ENCODE data around the gene TCP10L. TPM values are rescaled to one million over a fixed set of nuclear protein-coding genes. Genes with fewer than 3 reads are reported as not detected.
"Not testable (repeated sequence)": the region's sequence is repeated elsewhere in the genome, so short reads cannot be mapped to it uniquely, and the experiment has no call there.

Gene TCP10L
- total RNA-seq, 1 experiment from 2014 or later, result 1.2 TPM

DNA sequence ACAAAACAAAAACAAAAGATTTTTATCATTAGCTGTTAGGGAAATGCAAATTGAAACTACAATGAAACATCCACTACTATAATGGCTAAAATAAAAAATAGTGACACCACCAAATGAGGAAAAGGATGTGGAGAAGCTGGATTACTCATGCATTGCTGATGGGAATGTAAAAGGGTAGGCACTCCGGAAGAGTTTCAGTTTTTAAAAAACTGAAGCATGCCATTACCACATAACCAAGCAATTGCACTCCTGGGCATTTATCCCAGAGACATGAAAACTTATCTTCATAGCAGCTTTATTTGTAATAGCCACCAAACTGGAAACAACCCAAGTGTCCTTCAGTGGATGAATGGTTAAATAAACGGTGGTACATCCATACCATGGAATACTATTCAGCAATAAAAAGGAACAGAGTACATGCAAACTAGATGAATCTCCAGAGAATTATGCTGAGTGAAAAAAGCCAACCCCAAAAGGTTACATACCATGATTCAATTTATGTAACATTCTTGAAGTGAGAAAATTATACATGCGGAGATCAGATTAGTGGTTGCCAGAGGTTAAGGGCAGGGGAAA lies 41.4 kb upstream of the TCP10L start:
- no peak for DNase-seq (ENCODE audit: low spot score)
- POLR2A ChIA-PET, result no interaction called here
- CTCF ChIA-PET, result interaction anchor here (0.8 kb wide), 1 partner anchor 26 kb away, joined by 3 read pairs; no protein-coding TSS in a partner anchor
- no peak overlapping the region for H3K4me3 Mint-ChIP-seq
- no peak overlapping the region for H3K27ac Mint-ChIP-seq
- no peak for ATAC-seq
- TF ChIP-seq ZNF219 (CRISPR knock-in tag; IDR thresholded peaks at IDR 0.05; ENCODE audit: borderline replicate concordance), result no peak
- TF ChIP-seq FOXP1 (CRISPR knock-in tag; IDR thresholded peaks at IDR 0.05; ENCODE audit: borderline replicate concordance), result no peak
- TF ChIP-seq TP53 (CRISPR knock-in tag; IDR thresholded peaks at IDR 0.05), result no peak
- no peak for TF ChIP-seq FOXJ3 (CRISPR knock-in tag; IDR thresholded peaks at IDR 0.05; ENCODE audit: borderline replicate concordance)
- TF ChIP-seq, protein P1, sequence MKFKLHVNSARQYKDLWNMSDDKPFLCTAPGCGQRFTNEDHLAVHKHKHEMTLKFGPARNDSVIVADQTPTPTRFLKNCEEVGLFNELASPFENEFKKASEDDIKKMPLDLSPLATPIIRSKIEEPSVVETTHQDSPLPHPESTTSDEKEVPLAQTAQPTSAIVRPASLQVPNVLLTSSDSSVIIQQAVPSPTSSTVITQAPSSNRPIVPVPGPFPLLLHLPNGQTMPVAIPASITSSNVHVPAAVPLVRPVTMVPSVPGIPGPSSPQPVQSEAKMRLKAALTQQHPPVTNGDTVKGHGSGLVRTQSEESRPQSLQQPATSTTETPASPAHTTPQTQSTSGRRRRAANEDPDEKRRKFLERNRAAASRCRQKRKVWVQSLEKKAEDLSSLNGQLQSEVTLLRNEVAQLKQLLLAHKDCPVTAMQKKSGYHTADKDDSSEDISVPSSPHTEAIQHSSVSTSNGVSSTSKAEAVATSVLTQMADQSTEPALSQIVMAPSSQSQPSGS (CRISPR knock-in tag; IDR thresholded peaks at IDR 0.05; ENCODE audit: borderline replicate concordance, low read depth), result no peak
- no peak for TF ChIP-seq NR3C1 (CRISPR knock-in tag; conservative IDR thresholded peaks at IDR 0.05; ENCODE audit: low read depth)
- no peak for TF ChIP-seq ZNF232 (CRISPR knock-in tag; IDR thresholded peaks at IDR 0.05)
- no peak for TF ChIP-seq MXD4 (CRISPR knock-in tag; IDR thresholded peaks at IDR 0.05; ENCODE audit: borderline replicate concordance)
- no peak for TF ChIP-seq NR2C2 (CRISPR knock-in tag; IDR thresholded peaks at IDR 0.05)
- TF ChIP-seq, protein P2, sequence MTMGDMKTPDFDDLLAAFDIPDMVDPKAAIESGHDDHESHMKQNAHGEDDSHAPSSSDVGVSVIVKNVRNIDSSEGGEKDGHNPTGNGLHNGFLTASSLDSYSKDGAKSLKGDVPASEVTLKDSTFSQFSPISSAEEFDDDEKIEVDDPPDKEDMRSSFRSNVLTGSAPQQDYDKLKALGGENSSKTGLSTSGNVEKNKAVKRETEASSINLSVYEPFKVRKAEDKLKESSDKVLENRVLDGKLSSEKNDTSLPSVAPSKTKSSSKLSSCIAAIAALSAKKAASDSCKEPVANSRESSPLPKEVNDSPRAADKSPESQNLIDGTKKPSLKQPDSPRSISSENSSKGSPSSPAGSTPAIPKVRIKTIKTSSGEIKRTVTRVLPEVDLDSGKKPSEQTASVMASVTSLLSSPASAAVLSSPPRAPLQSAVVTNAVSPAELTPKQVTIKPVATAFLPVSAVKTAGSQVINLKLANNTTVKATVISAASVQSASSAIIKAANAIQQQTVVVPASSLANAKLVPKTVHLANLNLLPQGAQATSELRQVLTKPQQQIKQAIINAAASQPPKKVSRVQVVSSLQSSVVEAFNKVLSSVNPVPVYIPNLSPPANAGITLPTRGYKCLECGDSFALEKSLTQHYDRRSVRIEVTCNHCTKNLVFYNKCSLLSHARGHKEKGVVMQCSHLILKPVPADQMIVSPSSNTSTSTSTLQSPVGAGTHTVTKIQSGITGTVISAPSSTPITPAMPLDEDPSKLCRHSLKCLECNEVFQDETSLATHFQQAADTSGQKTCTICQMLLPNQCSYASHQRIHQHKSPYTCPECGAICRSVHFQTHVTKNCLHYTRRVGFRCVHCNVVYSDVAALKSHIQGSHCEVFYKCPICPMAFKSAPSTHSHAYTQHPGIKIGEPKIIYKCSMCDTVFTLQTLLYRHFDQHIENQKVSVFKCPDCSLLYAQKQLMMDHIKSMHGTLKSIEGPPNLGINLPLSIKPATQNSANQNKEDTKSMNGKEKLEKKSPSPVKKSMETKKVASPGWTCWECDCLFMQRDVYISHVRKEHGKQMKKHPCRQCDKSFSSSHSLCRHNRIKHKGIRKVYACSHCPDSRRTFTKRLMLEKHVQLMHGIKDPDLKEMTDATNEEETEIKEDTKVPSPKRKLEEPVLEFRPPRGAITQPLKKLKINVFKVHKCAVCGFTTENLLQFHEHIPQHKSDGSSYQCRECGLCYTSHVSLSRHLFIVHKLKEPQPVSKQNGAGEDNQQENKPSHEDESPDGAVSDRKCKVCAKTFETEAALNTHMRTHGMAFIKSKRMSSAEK (CRISPR knock-in tag; IDR thresholded peaks at IDR 0.05; ENCODE audit: borderline replicate concordance), result no peak
- TF ChIP-seq, protein P3, sequence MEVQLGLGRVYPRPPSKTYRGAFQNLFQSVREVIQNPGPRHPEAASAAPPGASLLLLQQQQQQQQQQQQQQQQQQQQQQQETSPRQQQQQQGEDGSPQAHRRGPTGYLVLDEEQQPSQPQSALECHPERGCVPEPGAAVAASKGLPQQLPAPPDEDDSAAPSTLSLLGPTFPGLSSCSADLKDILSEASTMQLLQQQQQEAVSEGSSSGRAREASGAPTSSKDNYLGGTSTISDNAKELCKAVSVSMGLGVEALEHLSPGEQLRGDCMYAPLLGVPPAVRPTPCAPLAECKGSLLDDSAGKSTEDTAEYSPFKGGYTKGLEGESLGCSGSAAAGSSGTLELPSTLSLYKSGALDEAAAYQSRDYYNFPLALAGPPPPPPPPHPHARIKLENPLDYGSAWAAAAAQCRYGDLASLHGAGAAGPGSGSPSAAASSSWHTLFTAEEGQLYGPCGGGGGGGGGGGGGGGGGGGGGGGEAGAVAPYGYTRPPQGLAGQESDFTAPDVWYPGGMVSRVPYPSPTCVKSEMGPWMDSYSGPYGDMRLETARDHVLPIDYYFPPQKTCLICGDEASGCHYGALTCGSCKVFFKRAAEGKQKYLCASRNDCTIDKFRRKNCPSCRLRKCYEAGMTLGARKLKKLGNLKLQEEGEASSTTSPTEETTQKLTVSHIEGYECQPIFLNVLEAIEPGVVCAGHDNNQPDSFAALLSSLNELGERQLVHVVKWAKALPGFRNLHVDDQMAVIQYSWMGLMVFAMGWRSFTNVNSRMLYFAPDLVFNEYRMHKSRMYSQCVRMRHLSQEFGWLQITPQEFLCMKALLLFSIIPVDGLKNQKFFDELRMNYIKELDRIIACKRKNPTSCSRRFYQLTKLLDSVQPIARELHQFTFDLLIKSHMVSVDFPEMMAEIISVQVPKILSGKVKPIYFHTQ (CRISPR knock-in tag; IDR thresholded peaks at IDR 0.05), result no peak
- TF ChIP-seq CREM (CRISPR knock-in tag; IDR thresholded peaks at IDR 0.05), result no peak
- no peak for TF ChIP-seq SMAD4 (CRISPR knock-in tag; IDR thresholded peaks at IDR 0.05)
- peaks cover under 1% of the 10 kb centered on the region; the same call in 1 of the 2 replicates for H3K27me3 Mint-ChIP-seq (ENCODE audit: low read depth)
- no peaks in the 10 kb centered on the region for H3K36me3 Mint-ChIP-seq
- H3K9me3 Mint-ChIP-seq, result peaks cover 10% of the 10 kb centered on the region
- H3K4me1 Mint-ChIP-seq, result no peaks in the 10 kb centered on the region

DNA sequence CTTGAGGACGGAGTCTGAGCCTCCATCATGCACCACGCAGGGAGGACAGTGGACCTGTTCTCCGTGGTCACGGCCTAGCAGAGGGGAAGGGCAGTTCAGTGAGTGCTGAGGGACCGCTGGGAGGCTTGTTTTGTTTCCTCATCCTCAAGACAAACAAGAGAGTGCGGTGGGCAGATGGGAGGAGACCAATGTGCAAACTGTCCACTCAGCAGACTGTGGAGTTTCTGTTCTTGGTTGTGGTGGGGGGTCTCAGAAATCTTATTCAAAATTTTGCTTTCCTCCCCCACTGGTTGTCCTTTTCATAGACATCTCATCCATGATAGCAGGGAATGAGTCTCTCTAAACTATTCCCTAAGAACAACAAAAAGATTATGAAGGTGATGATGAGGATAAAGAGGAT lies 32.9 kb upstream of the TCP10L start:
- ATAC-seq; H3K36me3 Mint-ChIP-seq; DNase-seq (ENCODE audit: low spot score); POLR2A ChIA-PET; H3K4me1 Mint-ChIP-seq; H3K27ac Mint-ChIP-seq; H3K4me3 Mint-ChIP-seq; H3K9me3 Mint-ChIP-seq: not testable (repeated sequence)
- H3K27me3 Mint-ChIP-seq (ENCODE audit: low read depth), result peaks cover 21% of the 10 kb centered on the region
- CTCF ChIA-PET, result interaction anchor here (1.3 kb wide), 1 partner anchor 18 kb away, joined by 4 read pairs; no protein-coding TSS in a partner anchor

Measured in WTC11 (cell line).